IMR-90 (cell line): ENCODE results near the gene PLCD1. TPM values are rescaled to one million over a fixed set of nuclear protein-coding genes. Genes with fewer than 3 reads are reported as not detected.

ENCODE experiments used
- ATAC-seq: fragments of 200-7000 bp; cut with Tn5 transposase; 2 replicates; pipeline ENCODE4 v1.9.1; 2020; ENCODE audit warnings: low read depth, mild to moderate bottlenecking, moderate library complexity
- BruUV-seq: library from RNA; stranded (reverse); fragments of 400-500 nt; replicated peaks from 2 replicates; lab custom pipeline; 2021; lab: Mats Ljungman, UMichigan
- CTCF ChIA-PET: fragments of 300-600 bp; formaldehyde crosslinking; extraction: SDS; loops from one replicate; lab custom pipeline; 2021; ENCODE audit warnings: antibody characterized with exemption; lab: Yijun Ruan, JAX
- POLR2A ChIA-PET: fragments of 300-600 bp; sonication (Branson Sonifier 250); formaldehyde crosslinking; loops from one replicate; lab custom pipeline; 2022; ENCODE audit warnings: antibody characterized with exemption; ENCODE audit not compliant: unreplicated experiment; lab: Charles Lee
- DNase-seq: peaks from one replicate; pipeline ENCODE4 v3.0.0; 2013
- H2AFZ ChIP-seq: replicated peaks from 2 replicates; pipeline ENCODE3; 2013; ENCODE audit warnings: low read length, mild to moderate bottlenecking; ENCODE audit not compliant: poor library complexity
- H2AK5ac ChIP-seq: 2 replicates; pipeline ENCODE4 v1.6.1; 2013; ENCODE audit warnings: low read depth, low read length, inconsistent platforms
- H2AK9ac ChIP-seq: replicated peaks from 2 replicates; pipeline ENCODE3; 2013; ENCODE audit warnings: mild to moderate bottlenecking, low read depth, low read length, moderate library complexity; ENCODE audit not compliant: poor library complexity
- H2BK120ac ChIP-seq: 2 replicates; pipeline ENCODE4 v1.6.1; 2013; ENCODE audit warnings: low read depth, low read length, inconsistent platforms
- H2BK15ac ChIP-seq: 3 replicates; pipeline ENCODE4 v1.6.1; 2013; ENCODE audit warnings: low read depth, low read length, inconsistent platforms
- H2BK20ac ChIP-seq: 2 replicates; pipeline ENCODE4 v1.6.1; 2013; ENCODE audit warnings: low read depth, mild to moderate bottlenecking, inconsistent platforms, low read length, moderate library complexity
- H2BK5ac ChIP-seq: 2 replicates; pipeline ENCODE4 v1.6.1; 2013; ENCODE audit warnings: mild to moderate bottlenecking, low read depth, low read length, inconsistent platforms; ENCODE audit not compliant: poor library complexity, severe bottlenecking
- H3K14ac ChIP-seq: replicated peaks from 2 replicates; pipeline ENCODE4 v1.6.1; 2013; ENCODE audit warnings: low read depth, low read length, inconsistent platforms
- H3K18ac ChIP-seq: 2 replicates; pipeline ENCODE4 v1.6.1; 2013; ENCODE audit warnings: low read depth, low read length, control low read depth
- H3K23ac ChIP-seq: 2 replicates; pipeline ENCODE4 v1.6.1; 2013; ENCODE audit warnings: low read depth, low read length, inconsistent platforms
- H3K27ac ChIP-seq: 2 replicates; pipeline ENCODE4 v1.5.1; 2013; ENCODE audit warnings: mild to moderate bottlenecking, control low read depth, low read length; ENCODE audit not compliant: insufficient read depth
- H3K27me3 ChIP-seq: 2 replicates; pipeline ENCODE4 v1.6.1; 2013; ENCODE audit warnings: low read length; ENCODE audit not compliant: control insufficient read depth, insufficient read depth
- H3K36me3 ChIP-seq: 2 replicates; pipeline ENCODE4 v1.6.1; 2013; ENCODE audit warnings: low read length, mixed read lengths; ENCODE audit not compliant: control insufficient read depth, insufficient read depth
- H3K4ac ChIP-seq: 2 replicates; pipeline ENCODE4 v1.6.1; 2013; ENCODE audit warnings: low read depth, low read length, inconsistent platforms
- H3K4me1 ChIP-seq: 2 replicates; pipeline ENCODE4 v1.6.1; 2013; ENCODE audit warnings: low read length, mixed read lengths; ENCODE audit not compliant: control insufficient read depth, insufficient read depth
- H3K4me2 ChIP-seq: 2 replicates; pipeline ENCODE4 v1.6.1; 2013; ENCODE audit warnings: low read depth, mild to moderate bottlenecking, control low read depth, low read length, moderate library complexity
- H3K4me3 ChIP-seq: 2 replicates; pipeline ENCODE4 v1.5.1; 2013; ENCODE audit warnings: low read depth, mild to moderate bottlenecking, control low read depth, low read length, moderate library complexity; ENCODE audit not compliant: insufficient read depth
- H3K56ac ChIP-seq: 2 replicates; pipeline ENCODE4 v1.6.1; 2013; ENCODE audit warnings: low read length, inconsistent platforms; ENCODE audit not compliant: insufficient read depth; ENCODE audit errors: extremely low read depth
- H3K79me1 ChIP-seq, 2 experiments: 2 replicates each; pipeline ENCODE4 v1.6.1; 2013; ENCODE audit warnings: low read length in 2 of 2, inconsistent platforms in 1 of 2, low read depth in 1 of 2
- H3K9ac ChIP-seq: 2 replicates; pipeline ENCODE4 v1.6.1; 2013; ENCODE audit warnings: low read depth, low read length, control low read depth
- H3K9me1 ChIP-seq: 2 replicates; pipeline ENCODE4 v1.6.1; 2013; ENCODE audit warnings: low read length, inconsistent platforms; ENCODE audit not compliant: insufficient read depth
- H3K9me3 ChIP-seq: 2 replicates; pipeline ENCODE4 v1.6.1; 2013; ENCODE audit warnings: low read length; ENCODE audit not compliant: control insufficient read depth, insufficient read depth
- H4K20me1 ChIP-seq: 2 replicates; pipeline ENCODE4 v1.6.1; 2013; ENCODE audit warnings: low read length, inconsistent platforms; ENCODE audit not compliant: insufficient read depth
- H4K5ac ChIP-seq: 2 replicates; pipeline ENCODE4 v1.6.1; 2013; ENCODE audit warnings: mild to moderate bottlenecking, low read depth, low read length, control low read depth
- H4K8ac ChIP-seq, 2 experiments: 2 replicates each; pipeline ENCODE4 v1.6.1; 2013; ENCODE audit warnings: low read depth in 2 of 2, low read length in 2 of 2, control low read depth in 1 of 2, inconsistent platforms in 1 of 2
- H4K91ac ChIP-seq: 2 replicates; pipeline ENCODE4 v1.6.1; 2013; ENCODE audit warnings: low read depth, low read length, inconsistent platforms; ENCODE audit not compliant: insufficient read depth
- CHD1 ChIP-seq: IDR thresholded peaks from 2 replicates; pipeline ENCODE4 v1.6.1; 2012; ENCODE audit warnings: low read depth, low read length, improper control_type of control experiment
- FOS ChIP-seq: fragments of 150-350 bp; IDR thresholded peaks from 2 replicates; pipeline ENCODE4 v1.6.1; 2016; ENCODE audit warnings: low read depth, low read length
- NFE2L2 ChIP-seq: fragments of 150-350 bp; IDR thresholded peaks from 2 replicates; pipeline ENCODE4 v1.6.1; 2016; ENCODE audit warnings: low read depth, mild to moderate bottlenecking, low read length
- POLR2A ChIP-seq: IDR thresholded peaks from 2 replicates; pipeline ENCODE4 v1.6.1; 2012; ENCODE audit warnings: mild to moderate bottlenecking, low read depth, low read length
- RCOR1 ChIP-seq: IDR thresholded peaks from 2 replicates; pipeline ENCODE4 v1.6.1; 2012; ENCODE audit warnings: mild to moderate bottlenecking, low read length, improper control_type of control experiment; ENCODE audit not compliant: insufficient replicate concordance
- WGBS, 2 experiments: methylation state at CpG; one replicate each; pipeline versions ENCODE4 v1.1.5 to v1.1.7; 2013; ENCODE audit warnings: missing lambda C conversion rate in 2 of 2; ENCODE audit not compliant: insufficient read length in 1 of 2; ENCODE audit errors: extremely low coverage in 2 of 2; 5-methylcytosine and 5-hydroxymethylcytosine counted together
- dilution Hi-C: fragments of 300-500 bp; cut with HindIII; formaldehyde crosslinking; loops from one replicate; pipeline ENCODE4 v1.14.3; 2018; ENCODE audit warnings: low sequenced_read_pairs; ENCODE audit not compliant: unreplicated experiment
- in situ Hi-C: fragments of 300-500 bp; cut with MboI; formaldehyde crosslinking; loops from 3 replicates; pipeline ENCODE4 v1.14.3; 2019; ENCODE audit warnings: low sequenced_read_pairs, inconsistent platforms, mixed read lengths
- intact Hi-C: fragments of 100-400 bp; cut with micrococcal nuclease; formaldehyde crosslinking; loops from 2 replicates; pipeline ENCODE4 v1.10.0; 2022
- polyA plus RNA-seq, 3 experiments: library from polyadenylated mRNA; depleted of rRNA; stranded (reverse); fragments of >200 nt; gene quantifications; 2 replicates each; pipeline ENCODE4 v1.2.3, GENCODE V29; 2012; ENCODE audit warnings: low replicate concordance in 1 of 3
- total RNA-seq: library from RNA; depleted of rRNA; stranded (reverse); fragments of >200 nt; gene quantifications from 2 replicates; pipeline ENCODE4 v1.2.3, GENCODE V29; 2012
- TF ChIP-seq, protein P1 (sequence below): fragments of 150-350 bp; IDR thresholded peaks from 2 replicates; pipeline ENCODE4 v1.6.1; 2017; ENCODE audit warnings: mild to moderate bottlenecking, antibody characterized with exemption, low read length, low read depth
- TF ChIP-seq, protein P2 (sequence below): fragments of 150-350 bp; IDR thresholded peaks from 2 replicates; pipeline ENCODE4 v1.6.1; 2016; ENCODE audit warnings: low read depth, mild to moderate bottlenecking, low read length, moderate library complexity, borderline replicate concordance

PLCD1 gene
- total and polyA plus RNA-seq, 2 of the 4 experiments (the other 2 are of a cell fraction): 14.9 to 16.3 TPM

DNA sequence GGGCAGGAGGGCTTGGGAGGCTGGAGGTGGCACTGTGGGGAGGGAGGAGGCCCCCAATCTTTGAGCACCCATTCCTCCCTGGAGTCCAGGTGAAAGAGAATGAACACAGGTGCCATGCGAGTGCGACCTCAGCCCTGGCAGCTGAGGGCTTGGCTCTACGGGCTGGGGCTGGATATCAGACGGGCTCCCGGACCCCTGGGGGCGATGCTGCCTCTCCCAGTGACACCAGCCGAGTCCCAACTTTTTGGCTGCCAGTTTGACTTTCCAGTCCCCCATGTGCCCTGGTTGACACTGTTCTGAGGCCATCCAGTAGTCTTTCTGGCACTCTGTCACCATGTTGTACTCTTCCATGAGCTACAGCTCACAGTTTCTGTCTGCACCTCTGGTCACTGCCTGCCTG is 37.6 kb downstream of the PLCD1 start:
- ChIA-PET CTCF (interaction anchor here (1.1 kb wide), 1 partner anchor 136 kb away, joined by 3 read pairs; no protein-coding TSS in a partner anchor), POLR2A (no interaction called here)
- Histone ChIP-seq H2AK5ac (no peak overlapping the region), H3K56ac (no peak overlapping the region), H3K4ac (no peak overlapping the region), H3K9me3 (no peaks in the 10 kb centered on the region), H3K4me1 (peaks cover 2% of the 10 kb centered on the region), H4K91ac (no peak overlapping the region), H3K4me3 (no peak overlapping the region), H2BK20ac (no peak overlapping the region), H3K14ac (no peak overlapping the region), H4K8ac (no peak overlapping the region), H3K79me1 (peaks cover 0 to 13% of the 10 kb centered on the region in 2 experiments; a peak in 1 of 4 replicates), H3K36me3 (peaks cover 3% of the 10 kb centered on the region; the same call in 1 of the 2 replicates), H2AFZ (no peak overlapping the region), H4K5ac (no peak overlapping the region), H2BK120ac (no peak overlapping the region), H2BK15ac (no peak overlapping the region), H2BK5ac (no peak overlapping the region), H4K20me1 (no peaks in the 10 kb centered on the region), H3K23ac (no peak overlapping the region), H3K9ac (no peak overlapping the region), H3K27ac (no peak overlapping the region), H3K4me2 (no peak overlapping the region), H3K27me3 (no peaks in the 10 kb centered on the region; the same call in 1 of the 2 replicates), H3K18ac (no peak overlapping the region), H2AK9ac (no peak overlapping the region), H3K9me1 (peaks cover 8% of the 10 kb centered on the region)
- DNase-seq (no peak), ATAC-seq (no peak)
- TF ChIP-seq FOS (no peak), POLR2A (no peak), RCOR1 (no peak), NFE2L2 (no peak), CHD1 (no peak)
- TF ChIP-seq, protein P1, sequence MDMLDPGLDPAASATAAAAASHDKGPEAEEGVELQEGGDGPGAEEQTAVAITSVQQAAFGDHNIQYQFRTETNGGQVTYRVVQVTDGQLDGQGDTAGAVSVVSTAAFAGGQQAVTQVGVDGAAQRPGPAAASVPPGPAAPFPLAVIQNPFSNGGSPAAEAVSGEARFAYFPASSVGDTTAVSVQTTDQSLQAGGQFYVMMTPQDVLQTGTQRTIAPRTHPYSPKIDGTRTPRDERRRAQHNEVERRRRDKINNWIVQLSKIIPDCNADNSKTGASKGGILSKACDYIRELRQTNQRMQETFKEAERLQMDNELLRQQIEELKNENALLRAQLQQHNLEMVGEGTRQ: no peak
- TF ChIP-seq, protein P2, sequence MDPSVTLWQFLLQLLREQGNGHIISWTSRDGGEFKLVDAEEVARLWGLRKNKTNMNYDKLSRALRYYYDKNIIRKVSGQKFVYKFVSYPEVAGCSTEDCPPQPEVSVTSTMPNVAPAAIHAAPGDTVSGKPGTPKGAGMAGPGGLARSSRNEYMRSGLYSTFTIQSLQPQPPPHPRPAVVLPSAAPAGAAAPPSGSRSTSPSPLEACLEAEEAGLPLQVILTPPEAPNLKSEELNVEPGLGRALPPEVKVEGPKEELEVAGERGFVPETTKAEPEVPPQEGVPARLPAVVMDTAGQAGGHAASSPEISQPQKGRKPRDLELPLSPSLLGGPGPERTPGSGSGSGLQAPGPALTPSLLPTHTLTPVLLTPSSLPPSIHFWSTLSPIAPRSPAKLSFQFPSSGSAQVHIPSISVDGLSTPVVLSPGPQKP: no peak
- intact Hi-C loops: no loop called here
- dilution Hi-C loops: no loop called here
- WGBS, 2 experiments: 81% methylated on average over 7 of the region's 7 CpGs; no CpG with 5 or more reads in 1 of the 2 experiments
- no TSS peak for BruUV-seq
- in situ Hi-C loops: no loop called here
